PFSK-1 (cell line): ENCODE measurements around the gene PTPN23.

ENCODE experiments used
- POLR2AphosphoS5 ChIP-seq: IDR thresholded peaks from 2 replicates; pipeline ENCODE4 v1.6.1; 2012; ENCODE audit warnings: low read depth, mild to moderate bottlenecking, control low read depth, low read length, moderate library complexity
- SIN3A ChIP-seq: IDR thresholded peaks from 2 replicates; pipeline ENCODE4 v1.6.1; 2012; ENCODE audit warnings: mild to moderate bottlenecking, low read length, moderate library complexity, borderline replicate concordance; ENCODE audit not compliant: insufficient read depth
- TAF1 ChIP-seq: IDR thresholded peaks from 2 replicates; pipeline ENCODE4 v1.6.1; 2012; ENCODE audit warnings: low read length, control low read depth, borderline replicate concordance; ENCODE audit not compliant: insufficient read depth

GRCh38 chr3:47422743-47423142 is 41.9 kb downstream of the PTPN23 start:
- TF ChIP-seq TAF1 (no peak), POLR2AphosphoS5 (no peak), SIN3A (no peak)
